Endothelial cell of umbilical vein (primary cell): ENCODE data around the gene TRIM22. TPM values are rescaled to one million over a fixed set of nuclear protein-coding genes. Genes with fewer than 3 reads are reported as not detected.

ENCODE experiments used
- BruUV-seq: library from RNA; stranded (reverse); fragments of 400-500 nt; replicated peaks from 2 replicates; lab custom pipeline; 2021; lab: Mats Ljungman, UMichigan
- CTCF ChIA-PET: fragments of 300-600, 350-600 bp; sonication (Branson Sonifier 250); formaldehyde crosslinking; loops from one replicate; lab custom pipeline; 2021; ENCODE audit warnings: antibody characterized with exemption, inconsistent platforms; lab: Charles Lee
- POLR2A ChIA-PET: fragments of 300-600, 350-600 bp; sonication (Branson Sonifier 250); formaldehyde crosslinking; loops from one replicate; lab custom pipeline; 2021; ENCODE audit warnings: antibody characterized with exemption, inconsistent platforms; lab: Charles Lee
- DNase-seq: peaks from one replicate; pipeline ENCODE4 v3.0.0-alpha.2; 2011; ENCODE audit warnings: low read depth, low spot score
- FAIRE-seq: peaks from 2 replicates; lab custom pipeline; 2011; peaks lifted over from hg19 to GRCh38; lab: Jason Lieb, UNC
- H2AFZ ChIP-seq: 2 replicates; pipeline ENCODE4 v1.6.0; 2012; ENCODE audit warnings: low read depth, low read length, control low read depth, inconsistent platforms
- H3K27ac ChIP-seq: 2 replicates; pipeline ENCODE4 v1.5.1; 2011; ENCODE audit warnings: low read depth, mild to moderate bottlenecking, control low read depth, low read length, moderate library complexity; ENCODE audit not compliant: insufficient read depth
- H3K27me3 ChIP-seq, 2 experiments: 2 replicates each; pipeline versions ENCODE4 v1.6.0 to v1.6.1; 2011; ENCODE audit warnings: low read length in 2 of 2, mixed read lengths in 1 of 2; ENCODE audit not compliant: control insufficient read depth in 2 of 2, insufficient read depth in 2 of 2
- H3K36me3 ChIP-seq, 2 experiments: 2 replicates in 1 of 2; 3 replicates in 1 of 2; pipeline ENCODE4 v1.5.1; 2011; ENCODE audit warnings: low read length in 2 of 2, mild to moderate bottlenecking in 1 of 2, moderate library complexity in 1 of 2; ENCODE audit not compliant: control insufficient read depth in 2 of 2, insufficient read depth in 2 of 2; ENCODE audit errors: extremely low read depth in 1 of 2
- H3K4me1 ChIP-seq: 3 replicates; pipeline ENCODE4 v1.5.1; 2011; ENCODE audit warnings: mild to moderate bottlenecking, low read length; ENCODE audit not compliant: control insufficient read depth, insufficient read depth; ENCODE audit errors: extremely low read depth
- H3K4me2 ChIP-seq: 2 replicates; pipeline ENCODE4 v1.6.1; 2011; ENCODE audit warnings: low read length, control low read depth, mixed read lengths; ENCODE audit not compliant: insufficient read depth
- H3K4me3 ChIP-seq, 3 experiments: fragments of 200-600 bp in 1 of 3; sonication (generic), shearing (Covaris generic) in 1 of 3; replicated peaks in 1 of 3; 2 replicates each; pipeline ENCODE4 v1.5.1; 2011 to 2016; ENCODE audit warnings: control low read depth in 3 of 3, low read length in 3 of 3, mild to moderate bottlenecking in 2 of 3, inconsistent platforms in 1 of 3, low read depth in 1 of 3, moderate library complexity in 1 of 3; ENCODE audit not compliant: insufficient read depth in 1 of 3
- H3K79me2 ChIP-seq: 2 replicates; pipeline ENCODE4 v1.6.0; 2012; ENCODE audit warnings: low read length, inconsistent platforms; ENCODE audit not compliant: control insufficient read depth, insufficient read depth
- H3K9ac ChIP-seq: replicated peaks from 2 replicates; pipeline ENCODE3; 2011; ENCODE audit warnings: low read length, control low read depth; ENCODE audit not compliant: insufficient read depth; ENCODE audit errors: extremely low read depth
- H3K9me1 ChIP-seq: replicated peaks from 3 replicates; pipeline ENCODE4 v1.6.0; 2011; ENCODE audit warnings: mild to moderate bottlenecking, low read length; ENCODE audit not compliant: control insufficient read depth, insufficient read depth; ENCODE audit errors: extremely low read depth
- H3K9me3 ChIP-seq: replicated peaks from 2 replicates; pipeline ENCODE4 v1.5.1; 2012; ENCODE audit warnings: low read length, inconsistent platforms; ENCODE audit not compliant: control insufficient read depth, insufficient read depth
- H4K20me1 ChIP-seq: replicated peaks from 2 replicates; pipeline ENCODE3; 2011; ENCODE audit warnings: mild to moderate bottlenecking, low read length; ENCODE audit not compliant: control insufficient read depth, insufficient read depth; ENCODE audit errors: extremely low read depth
- EZH2 ChIP-seq: IDR thresholded peaks from 2 replicates; pipeline ENCODE4 v1.6.1; 2012; ENCODE audit warnings: borderline replicate concordance, low read depth, mild to moderate bottlenecking, moderate library complexity, low read length, inconsistent platforms; ENCODE audit not compliant: severe bottlenecking
- FOS ChIP-seq: IDR thresholded peaks from 2 replicates; pipeline ENCODE4 v1.6.1; 2011; ENCODE audit warnings: mild to moderate bottlenecking, low read length, moderate library complexity, borderline replicate concordance; ENCODE audit not compliant: insufficient read depth
- JUN ChIP-seq: IDR thresholded peaks from 2 replicates; pipeline ENCODE4 v1.6.1; 2011; ENCODE audit warnings: borderline replicate concordance, low read depth; ENCODE audit not compliant: insufficient read length, insufficient read depth
- MYC ChIP-seq: IDR thresholded peaks from one replicate; pipeline ENCODE4 v1.6.1; 2011; ENCODE audit warnings: mild to moderate bottlenecking, low read depth, low read length
- POLR2A ChIP-seq: IDR thresholded peaks from 2 replicates; pipeline ENCODE4 v1.6.1; 2012; ENCODE audit warnings: low read depth, mild to moderate bottlenecking, control low read depth, low read length
- POLR2AphosphoS5 ChIP-seq: IDR thresholded peaks from 2 replicates; pipeline ENCODE4 v1.6.1; 2012; ENCODE audit warnings: low read depth, mild to moderate bottlenecking, control low read depth, low read length, moderate library complexity; ENCODE audit not compliant: insufficient read depth
- dilution Hi-C: fragments of 300-500 bp; cut with MboI; formaldehyde crosslinking; loops from one replicate; pipeline ENCODE4 v1.15.0; 2019; ENCODE audit warnings: low sequenced_read_pairs; ENCODE audit not compliant: extremely low pct_ligation_motif_present
- intact Hi-C: fragments of 100-400 bp; cut with micrococcal nuclease; formaldehyde crosslinking; loops from one replicate; pipeline ENCODE4 v1.10.0; 2022
- polyA plus RNA-seq, 4 experiments: library from polyadenylated mRNA; depleted of rRNA in 3 of 4; stranded (reverse) in 3 of 4; unstranded in 1 of 4; fragments of >200 nt; gene quantifications; 2 replicates each; pipeline versions ENCODE4 v1.2.1 to v1.2.3, GENCODE V29; 2011 to 2012; ENCODE audit warnings: missing spikeins in 1 of 4
- total RNA-seq: library from RNA; stranded (reverse); gene quantifications from 2 replicates; pipeline ENCODE4 v1.2.3, GENCODE V29; 2021
- TF ChIP-seq, protein P1 (sequence below): IDR thresholded peaks from 2 replicates; pipeline ENCODE4 v1.6.1; 2011; ENCODE audit not compliant: insufficient read depth, insufficient read length
- TF ChIP-seq, protein P2 (sequence below), 2 donors: IDR thresholded peaks; 1 replicate in 1 of 2; 2 replicates in 1 of 2; pipeline ENCODE4 v1.5.1; 2011; ENCODE audit warnings: low read length in 2 of 2, mild to moderate bottlenecking in 2 of 2, moderate library complexity in 2 of 2, control low read depth in 1 of 2, inconsistent platforms in 1 of 2, low read depth in 1 of 2; ENCODE audit not compliant: insufficient read depth in 1 of 2; ENCODE audit errors: extremely low read depth in 1 of 2

Gene TRIM22
- total and polyA plus RNA-seq, 2 donors (not counting 3 experiments of a cell fraction or from before 2014, with no cell fraction given) = 73.5 to 110 TPM

GRCh38 chr11:5712507-5712906 is 22.9 kb downstream of the TRIM22 start:
- H4K20me1 ChIP-seq = no peaks in the 10 kb centered on the region
- no peak overlapping the region for H3K4me2 ChIP-seq
- H3K27ac ChIP-seq = no peak overlapping the region
- H3K27me3 ChIP-seq = no peaks in the 10 kb centered on the region
- no peak overlapping the region for H2AFZ ChIP-seq
- FAIRE-seq (no peak), DNase-seq (peak; percentile 28)
- no peaks in the 10 kb centered on the region for H3K9me1 ChIP-seq
- ChIA-PET CTCF (interaction anchor here (1.0 to 3.3 kb wide), 5 partner anchors 9 to 236 kb away, joined by 3 to 12 read pairs (median 8); partner anchors contain the start of gene TRIM5), POLR2A (no interaction called here)
- no peak overlapping the region for H3K4me3 ChIP-seq
- TF ChIP-seq POLR2A (no peak), FOS (no peak), POLR2AphosphoS5 (no peak), MYC (no peak), JUN (no peak), EZH2 (no peak)
- TF ChIP-seq, protein P1, sequence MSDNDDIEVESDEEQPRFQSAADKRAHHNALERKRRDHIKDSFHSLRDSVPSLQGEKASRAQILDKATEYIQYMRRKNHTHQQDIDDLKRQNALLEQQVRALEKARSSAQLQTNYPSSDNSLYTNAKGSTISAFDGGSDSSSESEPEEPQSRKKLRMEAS = no peak
- TF ChIP-seq, protein P2, sequence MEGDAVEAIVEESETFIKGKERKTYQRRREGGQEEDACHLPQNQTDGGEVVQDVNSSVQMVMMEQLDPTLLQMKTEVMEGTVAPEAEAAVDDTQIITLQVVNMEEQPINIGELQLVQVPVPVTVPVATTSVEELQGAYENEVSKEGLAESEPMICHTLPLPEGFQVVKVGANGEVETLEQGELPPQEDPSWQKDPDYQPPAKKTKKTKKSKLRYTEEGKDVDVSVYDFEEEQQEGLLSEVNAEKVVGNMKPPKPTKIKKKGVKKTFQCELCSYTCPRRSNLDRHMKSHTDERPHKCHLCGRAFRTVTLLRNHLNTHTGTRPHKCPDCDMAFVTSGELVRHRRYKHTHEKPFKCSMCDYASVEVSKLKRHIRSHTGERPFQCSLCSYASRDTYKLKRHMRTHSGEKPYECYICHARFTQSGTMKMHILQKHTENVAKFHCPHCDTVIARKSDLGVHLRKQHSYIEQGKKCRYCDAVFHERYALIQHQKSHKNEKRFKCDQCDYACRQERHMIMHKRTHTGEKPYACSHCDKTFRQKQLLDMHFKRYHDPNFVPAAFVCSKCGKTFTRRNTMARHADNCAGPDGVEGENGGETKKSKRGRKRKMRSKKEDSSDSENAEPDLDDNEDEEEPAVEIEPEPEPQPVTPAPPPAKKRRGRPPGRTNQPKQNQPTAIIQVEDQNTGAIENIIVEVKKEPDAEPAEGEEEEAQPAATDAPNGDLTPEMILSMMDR (IDR thresholded peaks at IDR 0.05; ENCODE audit: extremely low read depth in 1 of 2, insufficient read depth in 1 of 2, low read depth in 1 of 2, low read length in 2 of 2) = peak; percentile 23 to 27
- H3K79me2 ChIP-seq = no peaks in the 10 kb centered on the region
- peaks cover 0 to 6% of the 10 kb centered on the region in 2 experiments for H3K36me3 ChIP-seq
- intact Hi-C loops (loop anchor here (1.0 kb wide), 3 partner anchors 28 to 236 kb away; no protein-coding TSS in a partner anchor), dilution Hi-C loops (no loop called here)
- no peak overlapping the region for H3K9ac ChIP-seq
- no peaks in the 10 kb centered on the region for H3K9me3 ChIP-seq
- no peaks in the 10 kb centered on the region for H3K4me1 ChIP-seq
- BruUV-seq = no TSS peak
